IMR-90 (cell line): ENCODE results near the gene GSK3B. TPM values are rescaled to one million over a fixed set of nuclear protein-coding genes. Genes with fewer than 3 reads are reported as not detected.

Source experiments
- ATAC-seq: fragments of 200-7000 bp; cut with Tn5 transposase; 2 replicates; pipeline ENCODE4 v1.9.1; 2020; ENCODE audit warnings: low read depth, mild to moderate bottlenecking, moderate library complexity
- BruUV-seq: library from RNA; stranded (reverse); fragments of 400-500 nt; replicated peaks from 2 replicates; lab custom pipeline; 2021; lab: Mats Ljungman, UMichigan
- CTCF ChIA-PET: fragments of 300-600 bp; formaldehyde crosslinking; extraction: SDS; loops from one replicate; lab custom pipeline; 2021; ENCODE audit warnings: antibody characterized with exemption; lab: Yijun Ruan, JAX
- POLR2A ChIA-PET: fragments of 300-600 bp; sonication (Branson Sonifier 250); formaldehyde crosslinking; loops from one replicate; lab custom pipeline; 2022; ENCODE audit warnings: antibody characterized with exemption; ENCODE audit not compliant: unreplicated experiment; lab: Charles Lee
- DNase-seq: peaks from one replicate; pipeline ENCODE4 v3.0.0; 2013
- H2AFZ ChIP-seq: replicated peaks from 2 replicates; pipeline ENCODE3; 2013; ENCODE audit warnings: low read length, mild to moderate bottlenecking; ENCODE audit not compliant: poor library complexity
- H2AK5ac ChIP-seq: 2 replicates; pipeline ENCODE4 v1.6.1; 2013; ENCODE audit warnings: low read depth, low read length, inconsistent platforms
- H2AK9ac ChIP-seq: replicated peaks from 2 replicates; pipeline ENCODE3; 2013; ENCODE audit warnings: mild to moderate bottlenecking, low read depth, low read length, moderate library complexity; ENCODE audit not compliant: poor library complexity
- H2BK120ac ChIP-seq: 2 replicates; pipeline ENCODE4 v1.6.1; 2013; ENCODE audit warnings: low read depth, low read length, inconsistent platforms
- H2BK15ac ChIP-seq: 3 replicates; pipeline ENCODE4 v1.6.1; 2013; ENCODE audit warnings: low read depth, low read length, inconsistent platforms
- H2BK20ac ChIP-seq: 2 replicates; pipeline ENCODE4 v1.6.1; 2013; ENCODE audit warnings: low read depth, mild to moderate bottlenecking, inconsistent platforms, low read length, moderate library complexity
- H2BK5ac ChIP-seq: 2 replicates; pipeline ENCODE4 v1.6.1; 2013; ENCODE audit warnings: mild to moderate bottlenecking, low read depth, low read length, inconsistent platforms; ENCODE audit not compliant: poor library complexity, severe bottlenecking
- H3K14ac ChIP-seq: replicated peaks from 2 replicates; pipeline ENCODE4 v1.6.1; 2013; ENCODE audit warnings: low read depth, low read length, inconsistent platforms
- H3K18ac ChIP-seq: 2 replicates; pipeline ENCODE4 v1.6.1; 2013; ENCODE audit warnings: low read depth, low read length, control low read depth
- H3K23ac ChIP-seq: 2 replicates; pipeline ENCODE4 v1.6.1; 2013; ENCODE audit warnings: low read depth, low read length, inconsistent platforms
- H3K27ac ChIP-seq: 2 replicates; pipeline ENCODE4 v1.5.1; 2013; ENCODE audit warnings: mild to moderate bottlenecking, control low read depth, low read length; ENCODE audit not compliant: insufficient read depth
- H3K27me3 ChIP-seq: 2 replicates; pipeline ENCODE4 v1.6.1; 2013; ENCODE audit warnings: low read length; ENCODE audit not compliant: control insufficient read depth, insufficient read depth
- H3K36me3 ChIP-seq: 2 replicates; pipeline ENCODE4 v1.6.1; 2013; ENCODE audit warnings: low read length, mixed read lengths; ENCODE audit not compliant: control insufficient read depth, insufficient read depth
- H3K4ac ChIP-seq: 2 replicates; pipeline ENCODE4 v1.6.1; 2013; ENCODE audit warnings: low read depth, low read length, inconsistent platforms
- H3K4me1 ChIP-seq: 2 replicates; pipeline ENCODE4 v1.6.1; 2013; ENCODE audit warnings: low read length, mixed read lengths; ENCODE audit not compliant: control insufficient read depth, insufficient read depth
- H3K4me2 ChIP-seq: 2 replicates; pipeline ENCODE4 v1.6.1; 2013; ENCODE audit warnings: low read depth, mild to moderate bottlenecking, control low read depth, low read length, moderate library complexity
- H3K4me3 ChIP-seq: 2 replicates; pipeline ENCODE4 v1.5.1; 2013; ENCODE audit warnings: low read depth, mild to moderate bottlenecking, control low read depth, low read length, moderate library complexity; ENCODE audit not compliant: insufficient read depth
- H3K56ac ChIP-seq: 2 replicates; pipeline ENCODE4 v1.6.1; 2013; ENCODE audit warnings: low read length, inconsistent platforms; ENCODE audit not compliant: insufficient read depth; ENCODE audit errors: extremely low read depth
- H3K79me1 ChIP-seq, 2 experiments: 2 replicates each; pipeline ENCODE4 v1.6.1; 2013; ENCODE audit warnings: low read length in 2 of 2, inconsistent platforms in 1 of 2, low read depth in 1 of 2
- H3K9ac ChIP-seq: 2 replicates; pipeline ENCODE4 v1.6.1; 2013; ENCODE audit warnings: low read depth, low read length, control low read depth
- H3K9me1 ChIP-seq: 2 replicates; pipeline ENCODE4 v1.6.1; 2013; ENCODE audit warnings: low read length, inconsistent platforms; ENCODE audit not compliant: insufficient read depth
- H3K9me3 ChIP-seq: 2 replicates; pipeline ENCODE4 v1.6.1; 2013; ENCODE audit warnings: low read length; ENCODE audit not compliant: control insufficient read depth, insufficient read depth
- H4K20me1 ChIP-seq: 2 replicates; pipeline ENCODE4 v1.6.1; 2013; ENCODE audit warnings: low read length, inconsistent platforms; ENCODE audit not compliant: insufficient read depth
- H4K5ac ChIP-seq: 2 replicates; pipeline ENCODE4 v1.6.1; 2013; ENCODE audit warnings: mild to moderate bottlenecking, low read depth, low read length, control low read depth
- H4K8ac ChIP-seq, 2 experiments: 2 replicates each; pipeline ENCODE4 v1.6.1; 2013; ENCODE audit warnings: low read depth in 2 of 2, low read length in 2 of 2, control low read depth in 1 of 2, inconsistent platforms in 1 of 2
- H4K91ac ChIP-seq: 2 replicates; pipeline ENCODE4 v1.6.1; 2013; ENCODE audit warnings: low read depth, low read length, inconsistent platforms; ENCODE audit not compliant: insufficient read depth
- CEBPB ChIP-seq: IDR thresholded peaks from 2 replicates; pipeline ENCODE4 v1.6.1; 2012; ENCODE audit warnings: low read depth, low read length, improper control_type of control experiment
- CHD1 ChIP-seq: IDR thresholded peaks from 2 replicates; pipeline ENCODE4 v1.6.1; 2012; ENCODE audit warnings: low read depth, low read length, improper control_type of control experiment
- WGBS, 2 experiments: methylation state at CpG; one replicate each; pipeline versions ENCODE4 v1.1.5 to v1.1.7; 2013; ENCODE audit warnings: missing lambda C conversion rate in 2 of 2; ENCODE audit not compliant: insufficient read length in 1 of 2; ENCODE audit errors: extremely low coverage in 2 of 2; 5-methylcytosine and 5-hydroxymethylcytosine counted together
- dilution Hi-C: fragments of 300-500 bp; cut with HindIII; formaldehyde crosslinking; loops from one replicate; pipeline ENCODE4 v1.14.3; 2018; ENCODE audit warnings: low sequenced_read_pairs; ENCODE audit not compliant: unreplicated experiment
- in situ Hi-C: fragments of 300-500 bp; cut with MboI; formaldehyde crosslinking; loops from 3 replicates; pipeline ENCODE4 v1.14.3; 2019; ENCODE audit warnings: low sequenced_read_pairs, inconsistent platforms, mixed read lengths
- intact Hi-C: fragments of 100-400 bp; cut with micrococcal nuclease; formaldehyde crosslinking; loops from 2 replicates; pipeline ENCODE4 v1.10.0; 2022
- polyA plus RNA-seq, 3 experiments: library from polyadenylated mRNA; depleted of rRNA; stranded (reverse); fragments of >200 nt; gene quantifications; 2 replicates each; pipeline ENCODE4 v1.2.3, GENCODE V29; 2012; ENCODE audit warnings: low replicate concordance in 1 of 3
- total RNA-seq: library from RNA; depleted of rRNA; stranded (reverse); fragments of >200 nt; gene quantifications from 2 replicates; pipeline ENCODE4 v1.2.3, GENCODE V29; 2012

The GSK3B gene
- total and polyA plus RNA-seq, 2 of the 4 experiments (the other 2 are of a cell fraction): 19.2 to 33.2 TPM

- POLR2A ChIA-PET: no interaction called here
- intact Hi-C loops: no loop called here
- Histone ChIP-seq H3K14ac (no peak overlapping the region), H3K9me3 (no peaks in the 10 kb centered on the region), H3K23ac (no peak overlapping the region), H2BK15ac (no peak overlapping the region), H3K4ac (no peak overlapping the region), H3K4me3 (no peak overlapping the region), H3K4me2 (no peak overlapping the region), H3K4me1 (peaks cover 2% of the 10 kb centered on the region; the same call in 1 of the 2 replicates), H3K18ac (no peak overlapping the region), H4K8ac (no peak overlapping the region), H3K27ac (no peak overlapping the region), H4K91ac (no peak overlapping the region), H4K5ac (no peak overlapping the region), H2BK5ac (no peak overlapping the region), H2AFZ (no peak overlapping the region), H2AK9ac (no peak overlapping the region), H3K9ac (no peak overlapping the region), H2BK120ac (no peak overlapping the region), H2BK20ac (no peak overlapping the region), H3K36me3 (peaks cover 6% of the 10 kb centered on the region), H3K27me3 (no peaks in the 10 kb centered on the region), H3K56ac (no peak overlapping the region), H3K9me1 (no peaks in the 10 kb centered on the region), H2AK5ac (no peak overlapping the region), H4K20me1 (peaks cover 9% of the 10 kb centered on the region; the same call in 1 of the 2 replicates), H3K79me1 (peaks cover 14 to 18% of the 10 kb centered on the region in 2 experiments)
- DNase-seq: no peak
- BruUV-seq: no TSS peak
- ATAC-seq: no peak
- no CpG with 5 or more reads among the region's 2 CpGs for WGBS, 2 experiments
- in situ Hi-C loops: no loop called here
- CTCF ChIA-PET: no interaction called here
- dilution Hi-C loops: no loop called here
- peak; percentile 33; the same call in 1 of the 2 replicates for TF ChIP-seq CEBPB
- no peak for TF ChIP-seq CHD1
Measured at GRCh38 chr3:119912220-119912619, 182.0 kb downstream of the GSK3B start.
